ENCODE measurements around the gene GNB1. TPM values are rescaled to one million over a fixed set of nuclear protein-coding genes. Genes with fewer than 3 reads are reported as not detected.

Gene GNB1
- total RNA-seq, 1 donor from 2014 or later: 116 TPM

- DNase-seq (ENCODE audit: low read depth) (no peak), FAIRE-seq (no peak)
- Histone ChIP-seq H3K4me3 (ENCODE audit: low read depth, low read length) (no peak overlapping the region), H3K36me3 (ENCODE audit: control insufficient read depth, insufficient read depth, low read length) (no peaks in the 10 kb centered on the region), H3K27me3 (ENCODE audit: control insufficient read depth, insufficient read depth, low read length) (no peaks in the 10 kb centered on the region)
- TF ChIP-seq CTCF (IDR thresholded peaks at IDR 0.05; ENCODE audit: insufficient read depth, low read length, severe bottlenecking): no peak
Observed at GRCh38 chr1:1928231-1929101, 37.6 kb upstream of the GNB1 start.

- no peaks in the 10 kb centered on the region for H3K27me3 ChIP-seq (ENCODE audit: control insufficient read depth, insufficient read depth, low read length)
- no peak for TF ChIP-seq CTCF (IDR thresholded peaks at IDR 0.05; ENCODE audit: insufficient read depth, low read length, severe bottlenecking)
- FAIRE-seq: no peak
- H3K36me3 ChIP-seq (ENCODE audit: control insufficient read depth, insufficient read depth, low read length): no peaks in the 10 kb centered on the region
- no peak for DNase-seq (ENCODE audit: low read depth)
- H3K4me3 ChIP-seq (ENCODE audit: low read depth, low read length): no peak overlapping the region
Observed at GRCh38 chr1:1927751-1928150, 36.9 kb upstream of the GNB1 start.

DNA sequence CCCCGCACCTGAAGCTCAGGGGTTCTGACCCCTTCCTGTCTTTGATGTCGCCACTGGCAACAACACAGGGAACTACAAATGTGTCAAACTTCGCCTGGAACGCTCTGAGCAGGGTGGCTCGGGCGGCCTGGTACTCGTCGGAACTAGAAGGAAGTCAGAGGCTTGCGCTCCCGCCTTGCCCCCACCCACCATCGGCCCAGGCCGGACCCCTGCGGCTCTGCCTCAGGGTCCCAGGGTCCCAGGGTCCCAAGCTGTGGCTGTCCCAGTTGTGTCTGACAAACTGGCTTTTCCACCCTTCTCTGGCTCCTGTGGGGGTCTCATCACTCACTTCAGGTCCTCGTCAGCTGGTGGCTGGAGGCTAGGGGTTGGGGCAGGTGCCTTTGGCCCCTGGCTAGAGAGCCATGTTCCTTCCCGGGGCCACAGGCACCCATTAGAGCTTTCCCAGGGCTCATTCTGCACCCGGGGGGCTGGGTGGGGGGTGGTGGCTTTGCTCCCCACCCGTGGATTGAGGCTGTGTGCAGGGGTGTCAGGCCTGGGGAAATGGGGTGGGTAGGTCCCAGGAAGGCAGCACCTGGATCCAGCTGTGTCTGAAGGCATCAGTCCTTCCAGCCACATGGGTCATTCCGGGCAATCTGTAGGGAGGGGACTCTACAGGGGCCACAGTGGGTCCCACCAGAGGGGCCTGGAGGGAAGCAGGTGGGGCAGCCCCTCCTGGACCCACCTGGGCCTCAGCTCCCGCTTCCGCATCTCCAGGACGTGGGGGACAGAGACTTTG lies 36.2 kb upstream of the GNB1 start:
- Histone ChIP-seq H3K36me3 (ENCODE audit: control insufficient read depth, insufficient read depth, low read length) (no peaks in the 10 kb centered on the region), H3K4me3 (ENCODE audit: low read depth, low read length) (no peak overlapping the region), H3K27me3 (ENCODE audit: control insufficient read depth, insufficient read depth, low read length) (no peaks in the 10 kb centered on the region)
- FAIRE-seq (no peak), DNase-seq (ENCODE audit: low read depth) (no peak)
- TF ChIP-seq CTCF (IDR thresholded peaks at IDR 0.05; ENCODE audit: insufficient read depth, low read length, severe bottlenecking): no peak

DNA sequence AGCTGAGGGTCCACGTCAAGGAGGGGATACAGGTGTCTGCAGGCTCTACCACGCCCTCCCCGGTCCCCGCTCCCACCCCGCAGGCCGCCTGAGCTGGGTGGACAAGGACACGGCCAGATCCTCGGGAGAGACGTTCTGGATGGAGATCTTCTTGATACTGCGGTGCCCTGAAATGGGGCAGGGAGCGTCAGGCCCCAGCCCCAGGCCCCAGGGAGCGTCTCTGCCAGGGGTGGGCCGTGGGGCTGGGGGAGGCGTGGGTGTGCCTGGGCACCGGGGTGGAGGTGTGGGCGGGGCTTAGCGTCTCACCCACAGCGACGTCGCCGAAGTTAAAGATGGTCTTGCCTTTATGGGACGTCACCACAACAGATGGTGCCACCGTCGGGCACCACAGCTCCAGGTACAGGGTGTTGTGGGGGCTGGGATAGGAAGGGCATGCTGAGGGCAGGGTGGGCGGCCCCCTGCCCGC lies 35.5 kb upstream of the GNB1 start:
- FAIRE-seq (no peak), DNase-seq (ENCODE audit: low read depth) (no peak)
- Histone ChIP-seq H3K27me3 (ENCODE audit: control insufficient read depth, insufficient read depth, low read length) (no peaks in the 10 kb centered on the region), H3K4me3 (ENCODE audit: low read depth, low read length) (no peak overlapping the region), H3K36me3 (ENCODE audit: control insufficient read depth, insufficient read depth, low read length) (no peaks in the 10 kb centered on the region)
- no peak for TF ChIP-seq CTCF (IDR thresholded peaks at IDR 0.05; ENCODE audit: insufficient read depth, low read length, severe bottlenecking)

DNA sequence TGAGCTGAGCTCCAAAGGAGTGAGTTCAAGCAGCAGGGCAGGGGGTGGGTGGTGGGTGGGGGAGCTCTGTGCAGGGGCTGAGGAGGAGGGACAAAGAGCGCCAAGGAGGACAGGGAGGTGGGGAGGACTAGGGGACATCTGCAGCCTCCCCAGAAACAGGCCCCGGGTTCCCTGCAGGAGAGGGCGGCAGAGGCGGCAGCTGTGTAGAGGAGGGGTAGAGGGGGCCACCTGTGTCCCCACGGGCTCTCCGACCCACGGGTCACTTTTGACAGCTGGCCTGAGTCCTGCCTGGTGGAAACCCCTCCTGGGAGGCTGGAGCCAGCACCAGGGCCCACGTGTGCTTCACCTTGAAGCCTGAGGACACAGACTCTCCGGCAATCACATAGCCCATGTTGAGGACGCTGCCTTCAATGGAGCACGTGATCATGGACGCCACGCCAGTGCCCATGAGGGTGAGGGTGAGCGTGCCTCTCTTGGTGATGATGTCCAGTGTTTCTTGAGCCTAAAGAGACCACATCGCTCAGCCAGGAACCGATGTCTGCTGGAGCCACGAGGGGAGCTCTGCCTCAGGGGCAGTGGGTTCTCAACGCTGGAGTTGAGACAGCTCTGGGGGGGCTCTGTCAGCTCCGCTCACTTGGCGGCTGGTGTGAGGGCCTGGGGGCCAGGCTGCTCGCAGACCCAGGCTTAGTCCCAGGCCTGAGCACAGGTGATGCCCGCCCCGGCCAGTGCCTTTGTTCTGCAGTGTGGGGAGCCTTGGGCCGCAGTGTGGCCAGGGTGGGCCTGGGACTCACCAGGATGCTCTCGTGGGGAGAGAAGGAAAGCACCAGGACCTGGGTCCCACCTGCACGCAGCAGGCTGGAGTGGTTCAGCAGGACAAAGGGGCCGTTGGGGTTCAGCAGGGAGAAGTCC lies 34.8 kb upstream of the GNB1 start:
- no peak for FAIRE-seq
- Histone ChIP-seq H3K4me3 (ENCODE audit: low read depth, low read length) (no peak overlapping the region), H3K27me3 (ENCODE audit: control insufficient read depth, insufficient read depth, low read length) (no peaks in the 10 kb centered on the region)

More for the DNA sequence above, 34.8 kb upstream of the GNB1 start:
- no peak for TF ChIP-seq CTCF (IDR thresholded peaks at IDR 0.05; ENCODE audit: insufficient read depth, low read length, severe bottlenecking)
- no peak for DNase-seq (ENCODE audit: low read depth)
- H3K36me3 ChIP-seq (ENCODE audit: control insufficient read depth, insufficient read depth, low read length): no peaks in the 10 kb centered on the region
